Natural killer cell (primary cell): ENCODE data around the gene ASPDH. TPM values are rescaled to one million over a fixed set of nuclear protein-coding genes. Genes with fewer than 3 reads are reported as not detected.

Experiments
- ATAC-seq, 3 donors: fragments of 150-1000 bp in 2 of 3; fragments of 200-7000 bp in 1 of 3; cut with Tn5 transposase; 1 replicate in 1 of 3; 2 replicates in 2 of 3; pipeline ENCODE4 v1.10.0; 2021; ENCODE audit warnings: mild to moderate bottlenecking in 2 of 3, moderate library complexity in 2 of 3
- DNase-seq, 2 donors: peaks; one replicate each; pipeline versions ENCODE4 v3.0.0 to v3.0.0-alpha.2; 2013 to 2021; ENCODE audit warnings: mixed read lengths in 1 of 2
- H3K27ac ChIP-seq: one replicate; pipeline ENCODE4 v1.5.1; 2013; ENCODE audit warnings: mild to moderate bottlenecking, low read length
- H3K27me3 ChIP-seq: one replicate; pipeline ENCODE4 v1.6.1; 2013; ENCODE audit warnings: low read length; ENCODE audit not compliant: control insufficient read depth, insufficient read depth
- H3K36me3 ChIP-seq: one replicate; pipeline ENCODE4 v1.6.1; 2013; ENCODE audit warnings: low read length; ENCODE audit not compliant: control insufficient read depth, insufficient read depth
- H3K4me1 ChIP-seq: one replicate; pipeline ENCODE4 v1.6.1; 2013; ENCODE audit warnings: low read length; ENCODE audit not compliant: control insufficient read depth, insufficient read depth
- H3K4me3 ChIP-seq: one replicate; pipeline ENCODE4 v1.5.1; 2013; ENCODE audit warnings: low read length
- H3K9me3 ChIP-seq: one replicate; pipeline ENCODE4 v1.6.1; 2013; ENCODE audit warnings: low read length; ENCODE audit not compliant: control insufficient read depth, insufficient read depth
- H3K27ac Mint-ChIP-seq, 2 donors: one replicate each; pipeline ENCODE4 v1.8.0; 2022; ENCODE audit warnings: mild to moderate bottlenecking in 2 of 2, mixed read lengths in 2 of 2, moderate library complexity in 1 of 2
- H3K27me3 Mint-ChIP-seq, 2 donors: one replicate each; pipeline ENCODE4 v1.8.0; 2022; ENCODE audit warnings: low read depth in 2 of 2, mixed read lengths in 2 of 2
- H3K36me3 Mint-ChIP-seq: one replicate; pipeline ENCODE4 v1.8.0; 2022; ENCODE audit warnings: mixed read lengths
- H3K4me1 Mint-ChIP-seq, 2 donors: one replicate each; pipeline ENCODE4 v1.8.0; 2022; ENCODE audit warnings: mixed read lengths in 2 of 2
- H3K4me3 Mint-ChIP-seq: one replicate; pipeline ENCODE4 v1.8.0; 2022; ENCODE audit warnings: mild to moderate bottlenecking, moderate library complexity, mixed read lengths
- H3K9me3 Mint-ChIP-seq, 2 donors: one replicate each; pipeline ENCODE4 v1.8.0; 2022; ENCODE audit warnings: mixed read lengths in 2 of 2
- CTCF ChIP-seq: fragments of 200-600 bp; IDR thresholded peaks from one replicate; pipeline ENCODE4 v1.8.0; 2022; ENCODE audit warnings: antibody characterized with exemption
- WGBS: methylation state at CpG from one replicate; pipeline ENCODE4 v1.1.7; 2013; ENCODE audit warnings: missing lambda C conversion rate; ENCODE audit not compliant: insufficient coverage; 5-methylcytosine and 5-hydroxymethylcytosine counted together
- intact Hi-C: fragments of 100-400 bp; cut with micrococcal nuclease; formaldehyde crosslinking; loops from one replicate; pipeline ENCODE4 v1.14.2; 2022
- total RNA-seq, 4 donors: library from RNA; stranded (reverse); fragments of 120-200 nt in 1 of 4; gene quantifications; one replicate each; pipeline versions ENCODE4 v1.2.3 to v1.2.4, GENCODE V29; 2013 to 2022

ASPDH gene
- total RNA-seq, 3 donors from 2014 or later (not counting 1 experiment from before 2014, with no cell fraction given) = not detected

GRCh38 chr19:50510700-50511068 lies 3.0 kb downstream of the ASPDH start:
- H3K27me3 Mint-ChIP-seq = peaks cover 0 to 3% of the 10 kb centered on the region in 2 donors
- Histone ChIP-seq H3K27ac (peak overlapping the region; percentile 93), H3K36me3 (no peaks in the 10 kb centered on the region), H3K27me3 (no peaks in the 10 kb centered on the region), H3K4me1 (peaks cover 19% of the 10 kb centered on the region), H3K9me3 (no peaks in the 10 kb centered on the region), H3K4me3 (peak overlapping the region; percentile 59)
- peak overlapping the region; percentile 91 for H3K4me3 Mint-ChIP-seq
- intact Hi-C loops = loop anchor here (1.0 kb wide), 1 partner anchor 34 kb away; the partner anchor contains the start of genes EMC10 and GARIN5A
- peaks cover 19 to 34% of the 10 kb centered on the region in 2 donors for H3K4me1 Mint-ChIP-seq
- WGBS = 15% methylated on average over 10 of the region's 10 CpGs
- no peak for DNase-seq
- no peaks in the 10 kb centered on the region for H3K36me3 Mint-ChIP-seq
- peak overlapping the region; percentile 87 to 100 for H3K27ac Mint-ChIP-seq
- H3K9me3 Mint-ChIP-seq = no peaks in the 10 kb centered on the region
- no peak for TF ChIP-seq CTCF
- ATAC-seq = no peak

GRCh38 chr19:50510121-50510670 lies 3.5 kb downstream of the ASPDH start:
- TF ChIP-seq CTCF = no peak
- no peaks in the 10 kb centered on the region for H3K36me3 ChIP-seq
- ATAC-seq (no peak), DNase-seq (no peak)
- H3K4me3 ChIP-seq = peak overlapping the region; percentile 59
- Mint-ChIP-seq H3K4me1 (peaks cover 19 to 34% of the 10 kb centered on the region in 2 donors), H3K9me3 (no peaks in the 10 kb centered on the region), H3K36me3 (no peaks in the 10 kb centered on the region), H3K27ac (peak overlapping the region; percentile 87 to 100), H3K4me3 (peak overlapping the region; percentile 91), H3K27me3 (peaks cover 0 to 3% of the 10 kb centered on the region in 2 donors)
- no peaks in the 10 kb centered on the region for H3K9me3 ChIP-seq
- intact Hi-C loops = no loop called here
- H3K27me3 ChIP-seq = no peaks in the 10 kb centered on the region
- peaks cover 19% of the 10 kb centered on the region for H3K4me1 ChIP-seq
- WGBS = 84% methylated on average over 26 of the region's 26 CpGs
- H3K27ac ChIP-seq = peak overlapping the region; percentile 93

- Mint-ChIP-seq H3K27me3 (peaks cover 0 to 2% of the 10 kb centered on the region in 2 donors), H3K36me3 (no peaks in the 10 kb centered on the region), H3K4me1 (peaks cover 19 to 34% of the 10 kb centered on the region in 2 donors), H3K27ac (peak overlapping the region; percentile 43 to 83), H3K9me3 (no peaks in the 10 kb centered on the region), H3K4me3 (peak overlapping the region; percentile 58)
- no peak overlapping the region for H3K27ac ChIP-seq
- no peak overlapping the region for H3K4me3 ChIP-seq
- no peaks in the 10 kb centered on the region for H3K27me3 ChIP-seq
- no peaks in the 10 kb centered on the region for H3K36me3 ChIP-seq
- DNase-seq (no peak), ATAC-seq (no peak)
- intact Hi-C loops = no loop called here
- 89% methylated on average over 11 of the region's 11 CpGs for WGBS
- no peak for TF ChIP-seq CTCF
- H3K9me3 ChIP-seq = no peaks in the 10 kb centered on the region
- H3K4me1 ChIP-seq = peaks cover 19% of the 10 kb centered on the region
These were observed 4.3 kb downstream of the ASPDH start for GRCh38 chr19:50509366-50509765.

- WGBS = 98% methylated on average over 2 of the region's 3 CpGs
These were observed 4.9 kb downstream of the ASPDH start for GRCh38 chr19:50508843-50509190.

More at GRCh38 chr19:50508843-50509190, 4.9 kb downstream of the ASPDH start:
- H3K9me3 ChIP-seq = no peaks in the 10 kb centered on the region
- H3K36me3 ChIP-seq = no peaks in the 10 kb centered on the region
- H3K4me3 Mint-ChIP-seq = peak overlapping the region; percentile 32
- H3K27me3 ChIP-seq = no peaks in the 10 kb centered on the region
- H3K27me3 Mint-ChIP-seq = no peaks in the 10 kb centered on the region
- H3K4me3 ChIP-seq = no peak overlapping the region
- H3K36me3 Mint-ChIP-seq = no peaks in the 10 kb centered on the region
- ATAC-seq (no peak), DNase-seq (no peak)
- H3K27ac ChIP-seq = no peak overlapping the region
- intact Hi-C loops = no loop called here
- no peak for TF ChIP-seq CTCF
- peak overlapping the region; percentile 43 to 83 for H3K27ac Mint-ChIP-seq
- H3K9me3 Mint-ChIP-seq = no peaks in the 10 kb centered on the region
- peaks cover 19 to 34% of the 10 kb centered on the region in 2 donors for H3K4me1 Mint-ChIP-seq
- peaks cover 19% of the 10 kb centered on the region for H3K4me1 ChIP-seq
